Skeletal muscle satellite cell (primary cell): Measurements from ENCODE around the gene CLCNKA.
"Not testable (repeated sequence)": the region's sequence is repeated elsewhere in the genome, so short reads cannot be mapped to it uniquely, and the experiment has no call there.

Experiments used
- H3K27me3 ChIP-seq: 2 replicates; pipeline ENCODE4 v1.7.0; 2013; ENCODE audit warnings: low read length; ENCODE audit not compliant: control insufficient read depth, insufficient read depth
- H3K36me3 ChIP-seq: 2 replicates; pipeline ENCODE4 v1.7.0; 2013; ENCODE audit warnings: mild to moderate bottlenecking, control low read depth, low read length; ENCODE audit not compliant: insufficient read depth
- H3K4me1 ChIP-seq: 2 replicates; pipeline ENCODE4 v1.7.0; 2013; ENCODE audit warnings: low read length; ENCODE audit not compliant: control insufficient read depth, insufficient read depth
- H3K4me2 ChIP-seq: 2 replicates; pipeline ENCODE4 v1.7.0; 2013; ENCODE audit warnings: mild to moderate bottlenecking, low read length
- H3K4me3 ChIP-seq: 2 replicates; pipeline ENCODE4 v1.7.0; 2013; ENCODE audit warnings: low read length
- H3K9ac ChIP-seq: 2 replicates; pipeline ENCODE4 v1.7.0; 2013; ENCODE audit warnings: mild to moderate bottlenecking, low read depth, low read length, moderate library complexity
- H3K9me3 ChIP-seq: replicated peaks from 2 replicates; pipeline ENCODE4 v1.7.0; 2013; ENCODE audit warnings: mild to moderate bottlenecking, control low read depth, low read length

Gene CLCNKA

GRCh38 chr1:16051949-16052348, 30.1 kb downstream of the CLCNKA start:
- not testable (repeated sequence) for H3K9me3 ChIP-seq, H3K9ac ChIP-seq, H3K27me3 ChIP-seq, H3K36me3 ChIP-seq, H3K4me1 ChIP-seq, H3K4me3 ChIP-seq, H3K4me2 ChIP-seq

- H3K27me3 ChIP-seq: peaks cover 8% of the 10 kb centered on the region
- H3K9me3 ChIP-seq: no peaks in the 10 kb centered on the region
- no peak overlapping the region for H3K9ac ChIP-seq
- H3K4me1 ChIP-seq: peaks cover under 1% of the 10 kb centered on the region
- no peak overlapping the region for H3K4me3 ChIP-seq
- H3K36me3 ChIP-seq: no peaks in the 10 kb centered on the region
- no peak overlapping the region for H3K4me2 ChIP-seq
Observed at GRCh38 chr1:16053781-16054502, 32.1 kb downstream of the CLCNKA start.

GRCh38 chr1:16054598-16055540, 33.0 kb downstream of the CLCNKA start:
- Histone ChIP-seq H3K4me3 (no peak overlapping the region), H3K36me3 (no peaks in the 10 kb centered on the region), H3K4me1 (no peaks in the 10 kb centered on the region), H3K9ac (no peak overlapping the region), H3K9me3 (no peaks in the 10 kb centered on the region), H3K4me2 (no peak overlapping the region), H3K27me3 (peaks cover 8% of the 10 kb centered on the region)

- H3K9ac ChIP-seq: no peak overlapping the region
- H3K9me3 ChIP-seq: no peaks in the 10 kb centered on the region
- peaks cover 8% of the 10 kb centered on the region for H3K27me3 ChIP-seq
- H3K4me2 ChIP-seq: no peak overlapping the region
- H3K36me3 ChIP-seq: no peaks in the 10 kb centered on the region
- H3K4me3 ChIP-seq: no peak overlapping the region
- H3K4me1 ChIP-seq: no peaks in the 10 kb centered on the region
Observed at GRCh38 chr1:16055613-16056520, 34.0 kb downstream of the CLCNKA start.

GRCh38 chr1:16056521-16056912, 34.7 kb downstream of the CLCNKA start:
- not testable (repeated sequence) for H3K9me3 ChIP-seq, H3K4me1 ChIP-seq, H3K27me3 ChIP-seq, H3K4me2 ChIP-seq, H3K36me3 ChIP-seq, H3K9ac ChIP-seq, H3K4me3 ChIP-seq

GRCh38 chr1:16057314-16057915, 35.6 kb downstream of the CLCNKA start:
- not testable (repeated sequence) for H3K9me3 ChIP-seq, H3K4me1 ChIP-seq, H3K27me3 ChIP-seq, H3K4me3 ChIP-seq, H3K9ac ChIP-seq, H3K4me2 ChIP-seq, H3K36me3 ChIP-seq

- not testable (repeated sequence) for H3K27me3 ChIP-seq, H3K9ac ChIP-seq, H3K4me1 ChIP-seq, H3K9me3 ChIP-seq, H3K4me2 ChIP-seq, H3K4me3 ChIP-seq, H3K36me3 ChIP-seq
Observed at GRCh38 chr1:16058394-16059120, 36.7 kb downstream of the CLCNKA start.

- Histone ChIP-seq H3K9me3 (no peaks in the 10 kb centered on the region), H3K4me1 (no peaks in the 10 kb centered on the region), H3K4me3 (no peak overlapping the region), H3K9ac (no peak overlapping the region), H3K4me2 (no peak overlapping the region), H3K36me3 (no peaks in the 10 kb centered on the region), H3K27me3 (peaks cover 19% of the 10 kb centered on the region)
Observed at GRCh38 chr1:16061266-16061665, 39.4 kb downstream of the CLCNKA start.

- not testable (repeated sequence) for H3K9ac ChIP-seq, H3K36me3 ChIP-seq, H3K4me1 ChIP-seq, H3K9me3 ChIP-seq, H3K4me3 ChIP-seq, H3K4me2 ChIP-seq
- H3K27me3 ChIP-seq: peaks cover 19% of the 10 kb centered on the region
Observed at GRCh38 chr1:16061989-16062686, 40.3 kb downstream of the CLCNKA start.

- peaks cover 15% of the 10 kb centered on the region for H3K27me3 ChIP-seq
Observed at GRCh38 chr1:16062687-16063075, 40.8 kb downstream of the CLCNKA start.

More at GRCh38 chr1:16062687-16063075, 40.8 kb downstream of the CLCNKA start:
- not testable (repeated sequence) for H3K4me1 ChIP-seq, H3K9ac ChIP-seq, H3K4me3 ChIP-seq, H3K36me3 ChIP-seq, H3K4me2 ChIP-seq, H3K9me3 ChIP-seq
